Stimulated activated CD4-positive, alpha-beta T cell treated with anti-CD3 and anti-CD28 coated beads, TNF-alpha, amount 100 ng/mL, for 4 hours (primary cell): ENCODE data around the gene SAMM50.
A peak's percentile ranks its signal among the peaks of the same experiment; 100 is the strongest.

ENCODE experiments used
- DNase-seq, 3 experiments: peaks; one replicate each; pipeline ENCODE4 v3.0.0-alpha.2; 2020; ENCODE audit warnings: low read depth in 3 of 3

Gene SAMM50

GRCh38 chr22:43945632-43946383, 9.4 kb upstream of the SAMM50 start:
- DNase-seq: peak; percentile 40 to 49 (median 42)

DNA sequence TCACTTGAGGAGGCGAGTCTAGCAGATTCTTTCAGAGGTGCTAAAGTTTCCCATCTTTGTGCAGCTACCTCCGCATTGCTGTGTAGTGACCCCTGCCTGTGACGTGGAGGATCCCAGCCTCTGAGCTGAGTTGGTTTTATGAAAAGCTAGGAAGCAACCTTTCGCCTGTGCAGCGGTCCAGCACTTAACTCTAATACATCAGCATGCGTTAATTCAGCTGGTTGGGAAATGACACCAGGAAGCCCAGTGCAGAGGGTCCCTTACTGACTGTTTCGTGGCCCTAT, 8.9 kb upstream of the SAMM50 start:
- DNase-seq: no peak

DNA sequence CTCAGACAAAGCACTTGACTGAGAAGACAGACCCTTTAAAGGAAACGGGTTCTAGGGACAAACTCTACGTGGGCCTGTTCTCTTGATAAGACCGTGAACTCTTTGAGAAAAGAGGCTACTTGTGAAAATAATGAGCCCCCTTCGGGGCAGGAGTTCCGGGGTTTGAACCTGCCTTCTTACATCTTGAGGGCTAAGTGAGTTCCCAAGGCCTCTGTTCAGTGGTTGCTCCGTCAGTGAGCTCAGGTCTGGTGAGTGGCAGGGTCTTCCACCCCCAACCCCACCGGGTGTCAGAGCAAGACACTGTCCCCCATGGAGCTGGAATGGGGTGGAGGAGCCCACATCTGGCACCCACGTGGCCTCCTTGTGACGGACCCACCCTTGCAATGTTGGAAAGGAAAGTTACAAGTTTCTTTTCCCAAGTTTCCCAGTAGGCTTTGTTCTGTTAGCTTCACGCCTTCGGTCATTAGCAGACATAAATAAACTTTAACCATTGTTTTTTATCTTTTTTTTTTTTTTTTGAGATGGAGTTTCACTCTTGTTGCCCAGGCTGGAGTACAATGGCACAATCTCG, 6.3 kb upstream of the SAMM50 start:
- no peak for DNase-seq

- no peak for DNase-seq
These were observed 3.9 kb upstream of the SAMM50 start for GRCh38 chr22:43951391-43951790.

DNA sequence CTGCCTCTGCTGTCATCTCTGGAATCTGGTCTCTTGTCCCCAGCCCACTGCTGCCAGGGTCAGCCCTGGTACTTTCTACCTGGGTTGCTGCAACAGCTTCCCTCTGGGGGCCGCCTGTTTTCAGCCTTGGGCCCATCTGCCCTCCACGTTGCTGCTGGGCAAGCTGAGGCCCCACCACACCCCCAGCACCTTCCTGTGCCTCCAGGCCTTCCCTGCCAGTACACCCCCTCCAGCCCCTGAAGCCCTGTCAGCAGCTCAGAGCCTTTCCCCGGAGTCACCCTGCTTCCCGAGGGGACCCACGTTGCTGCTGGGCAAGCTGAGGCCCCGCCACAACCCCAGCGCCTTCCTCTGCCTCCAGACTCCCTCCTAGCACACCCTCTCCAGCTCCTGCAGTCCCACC, 3.3 kb upstream of the SAMM50 start:
- DNase-seq: no peak

DNA sequence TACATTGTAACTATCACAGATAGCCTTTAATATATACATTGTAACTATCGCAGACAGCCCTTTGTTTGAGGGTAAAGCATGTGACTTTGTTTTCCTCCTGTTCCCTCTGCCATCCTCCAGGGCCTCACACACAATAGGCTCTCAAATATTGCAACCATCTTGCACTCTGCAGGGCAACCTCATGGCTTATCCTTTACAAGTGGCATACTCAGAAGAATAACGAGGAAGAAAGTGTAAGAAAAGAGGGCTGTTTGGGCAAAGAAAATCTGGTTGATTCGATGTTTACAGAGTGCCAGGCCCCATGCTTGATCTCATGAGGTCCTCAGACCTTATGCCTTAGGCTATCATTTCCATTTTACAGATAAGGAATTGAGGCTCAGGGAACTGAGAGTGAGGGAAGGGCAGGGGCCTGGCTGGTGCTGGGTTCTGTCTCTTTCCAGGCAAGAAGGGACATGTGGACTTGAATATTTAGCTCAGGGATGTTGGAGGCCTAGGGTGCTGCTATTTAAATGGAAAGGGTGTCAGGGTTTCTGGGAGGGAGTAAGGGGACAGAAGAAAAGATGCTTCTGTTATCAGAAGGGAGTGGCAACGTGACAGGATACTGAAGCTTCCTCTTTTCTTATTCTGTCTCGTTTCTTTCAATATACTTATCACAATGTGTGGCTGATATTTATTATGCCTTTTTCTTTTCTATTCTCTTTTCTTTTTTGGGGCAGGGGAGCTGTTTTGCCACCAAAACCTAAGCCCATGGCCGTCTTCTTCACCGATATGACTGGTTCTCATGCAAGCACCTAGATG, 1.1 kb upstream of the SAMM50 start:
- no peak for DNase-seq

DNA sequence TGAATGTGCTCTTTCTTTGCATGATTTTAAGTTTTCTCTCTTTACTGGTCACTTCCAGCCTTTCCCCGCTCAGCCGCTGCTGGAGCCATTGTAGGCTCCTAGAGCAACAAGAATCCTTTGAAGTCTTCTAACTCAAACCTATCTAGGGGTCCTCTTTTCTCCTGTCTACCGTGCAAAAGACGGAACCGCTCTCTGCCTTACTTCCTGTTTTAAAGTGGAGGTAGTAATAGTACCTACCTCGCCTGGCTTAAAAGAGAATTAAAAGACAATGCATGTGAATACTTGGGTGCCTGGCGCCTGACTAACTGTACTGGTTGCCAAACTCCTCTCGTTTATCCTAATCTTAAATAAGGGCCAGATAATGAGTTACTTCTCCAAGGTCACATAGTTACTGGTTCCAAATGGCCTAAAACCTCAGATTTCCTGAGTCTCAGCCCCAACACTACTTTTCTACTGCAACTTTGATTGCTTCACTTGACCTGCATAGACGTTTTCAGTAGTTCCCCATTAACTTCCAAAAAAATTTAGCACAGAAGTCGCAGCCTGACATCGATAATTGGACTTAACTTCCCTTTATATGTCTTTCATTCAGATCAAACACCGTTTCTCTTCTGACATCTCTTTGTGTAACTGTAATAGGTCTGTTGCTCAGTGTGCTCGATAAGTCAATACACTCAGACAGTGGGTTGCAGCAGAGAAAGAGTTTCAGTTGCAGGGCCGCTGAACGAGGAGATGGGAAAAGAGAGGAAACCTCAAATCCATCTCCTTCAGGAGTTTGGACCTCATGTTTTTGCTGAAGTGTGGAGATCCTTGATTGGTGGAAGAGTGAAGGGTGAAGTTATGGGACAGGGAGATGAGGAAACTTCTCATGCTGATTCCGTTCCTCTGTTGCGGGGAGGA, 891 bp downstream of the SAMM50 start:
- no peak for DNase-seq

DNA sequence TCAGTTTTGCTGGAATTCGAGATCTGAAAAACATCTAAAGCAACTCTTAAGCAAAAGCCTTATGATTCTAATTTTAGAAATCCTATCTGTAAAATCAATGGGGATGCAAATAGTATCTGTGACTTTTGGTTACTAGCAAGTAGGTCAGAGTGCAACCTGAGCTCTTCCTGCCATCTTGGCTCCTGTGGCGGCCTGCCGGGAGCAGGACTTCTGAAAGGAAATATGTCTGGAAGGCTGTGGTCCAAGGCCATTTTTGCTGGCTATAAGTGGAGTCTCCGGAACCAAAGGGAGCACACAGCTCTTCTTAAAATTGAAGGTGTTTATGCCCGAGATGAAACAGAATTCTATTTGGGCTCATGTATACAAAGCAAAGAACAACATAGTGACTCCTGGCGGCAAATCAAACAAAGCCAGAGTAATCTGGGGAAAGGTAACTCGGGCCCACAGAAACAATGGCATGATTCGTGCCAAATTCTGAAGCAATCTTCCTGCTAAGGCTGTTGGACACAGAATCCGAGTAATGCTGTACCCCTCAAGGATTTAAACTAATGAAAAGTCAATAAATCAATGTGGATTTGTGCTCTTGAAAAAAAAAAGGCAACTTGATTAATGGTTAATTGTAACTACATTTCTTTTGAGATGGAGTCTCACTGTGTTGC, 1.7 kb downstream of the SAMM50 start:
- DNase-seq: no peak

GRCh38 chr22:43957871-43958270, 2.6 kb downstream of the SAMM50 start:
- no peak for DNase-seq

- no peak for DNase-seq
These were observed 9.1 kb downstream of the SAMM50 start for GRCh38 chr22:43964314-43964857.

- no peak for DNase-seq
These were observed 11.8 kb downstream of the SAMM50 start for GRCh38 chr22:43967069-43967468.

- no peak for DNase-seq
These were observed 13.4 kb downstream of the SAMM50 start for GRCh38 chr22:43968614-43969013.

DNA sequence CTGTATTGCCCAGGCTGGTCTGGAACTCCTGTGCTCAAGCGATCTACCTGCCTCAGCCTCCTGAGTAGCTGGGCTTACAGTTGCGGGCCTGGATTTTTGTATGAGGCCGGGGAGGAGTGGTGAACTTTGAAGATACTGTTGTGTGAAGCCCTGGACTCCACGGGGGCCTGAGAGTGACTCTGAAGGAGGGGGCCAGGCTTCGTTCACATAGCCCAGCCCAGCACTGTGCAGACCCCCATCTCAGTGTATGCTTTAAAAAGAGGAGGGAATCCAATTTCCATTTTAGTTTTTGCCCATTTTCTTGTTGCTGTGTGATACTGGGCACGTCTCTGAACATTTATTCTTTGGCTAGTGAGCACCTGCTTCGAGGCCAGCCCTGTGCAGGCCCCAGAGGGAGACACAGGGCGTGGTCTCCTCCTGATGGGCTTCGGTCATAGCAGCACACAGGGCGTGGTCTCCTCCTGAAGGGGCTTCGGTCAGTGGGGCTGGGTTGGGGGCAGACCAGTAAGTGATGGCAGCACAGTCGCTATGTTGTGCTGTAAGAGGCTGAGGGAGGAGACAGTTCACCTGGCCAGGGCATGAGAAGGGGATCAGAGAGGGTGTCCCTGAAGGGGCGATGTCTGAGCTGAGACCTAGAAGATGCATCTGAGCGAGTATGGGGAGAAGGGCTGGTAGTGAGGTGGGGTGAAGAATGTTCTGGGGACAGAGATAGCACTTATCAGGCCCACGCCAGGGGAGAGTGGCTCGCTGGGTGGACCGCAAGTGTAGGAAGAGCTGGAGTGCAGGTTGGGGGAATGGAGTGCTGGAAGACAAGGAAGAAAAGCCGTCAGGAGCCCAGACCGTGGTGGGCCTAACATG, 14.0 kb downstream of the SAMM50 start:
- no peak for DNase-seq

DNA sequence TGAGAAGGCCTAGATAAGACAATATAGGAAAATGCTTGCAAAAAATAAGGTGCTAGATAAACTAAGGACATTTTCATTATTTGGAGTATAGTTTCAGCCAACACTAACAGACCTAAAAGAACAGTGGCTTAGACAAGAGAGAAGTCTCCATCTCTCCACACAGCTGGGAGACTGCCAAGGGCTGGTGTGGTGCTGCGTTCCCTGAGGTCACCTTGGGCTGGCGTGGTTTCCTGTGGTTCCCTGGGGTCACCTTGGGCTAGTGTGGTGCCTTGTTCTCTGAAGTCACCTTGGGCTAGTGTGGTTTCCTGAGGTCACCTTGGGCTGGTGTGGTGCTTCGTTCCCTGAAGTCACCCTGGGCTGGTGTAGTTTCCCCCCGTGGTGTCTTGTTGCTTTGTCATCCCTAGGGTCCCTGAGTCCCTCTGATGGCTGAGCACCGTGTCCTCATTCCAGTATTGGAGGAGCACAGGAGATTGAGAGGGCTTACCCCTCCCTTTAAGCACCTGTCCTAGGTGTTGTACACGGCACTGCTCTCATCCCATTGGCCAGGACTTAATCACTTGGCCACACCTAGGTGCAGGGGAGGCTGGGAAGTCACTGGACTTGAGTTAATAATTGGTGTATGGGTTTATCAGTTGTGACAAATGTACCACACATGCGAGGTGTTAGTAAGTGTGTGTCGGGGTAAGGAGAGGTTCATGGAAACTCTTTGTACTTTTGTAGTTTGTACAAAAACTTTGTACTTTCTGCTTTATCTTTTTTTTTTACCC, 14.9 kb downstream of the SAMM50 start:
- no peak for DNase-seq

GRCh38 chr22:43971112-43971511, 15.9 kb downstream of the SAMM50 start:
- no peak for DNase-seq

DNA sequence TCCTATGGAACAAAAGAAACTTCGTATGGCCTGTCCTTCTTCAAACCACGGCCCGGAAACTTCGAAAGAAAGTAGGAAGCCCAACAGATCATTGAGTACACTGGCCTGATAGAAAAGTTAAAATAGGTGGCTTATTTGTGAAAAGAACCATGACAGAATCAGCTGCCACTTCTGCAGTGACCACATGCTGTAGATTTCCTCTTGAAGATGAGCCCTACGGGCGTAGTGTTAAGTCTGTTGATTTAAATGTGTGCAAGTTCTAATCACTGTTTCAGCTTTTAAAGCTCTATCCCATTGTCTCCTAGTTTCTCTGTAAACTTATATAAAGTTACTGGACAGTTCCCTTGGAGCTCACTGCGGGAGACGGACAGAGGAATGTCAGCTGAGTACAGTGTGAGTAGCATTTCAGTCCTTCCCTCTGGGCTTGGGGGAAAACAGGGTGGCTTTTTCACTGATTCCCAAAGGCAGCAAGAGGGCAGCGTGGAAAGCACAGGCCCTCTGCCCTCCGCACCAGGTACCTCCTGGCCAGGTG, 17.8 kb downstream of the SAMM50 start:
- DNase-seq: no peak

DNA sequence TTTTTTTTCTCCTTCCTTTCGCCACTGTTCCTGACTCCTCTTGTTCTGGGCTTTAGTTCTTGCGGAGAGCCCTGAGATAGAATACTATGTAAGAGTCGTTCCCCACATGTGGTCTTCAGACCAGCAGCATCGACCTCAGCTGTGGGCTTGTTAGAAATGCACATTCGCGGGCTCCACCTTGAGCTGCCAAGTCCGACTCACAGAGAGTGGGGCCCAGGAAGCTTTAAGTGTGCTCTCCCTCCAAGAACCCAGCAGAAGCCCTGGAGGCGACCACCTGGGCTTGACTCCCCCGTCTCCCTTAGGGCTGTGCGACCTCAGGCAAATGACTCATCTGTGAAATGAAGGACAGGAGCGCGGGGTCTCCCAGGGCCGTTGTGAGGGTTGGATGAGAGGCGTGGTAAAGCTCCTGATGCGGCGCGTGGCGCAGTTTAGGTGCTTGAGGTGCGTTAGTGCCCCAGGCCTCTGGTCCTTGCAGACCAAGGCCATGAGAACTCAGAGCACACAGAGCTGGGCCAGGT, 18.8 kb downstream of the SAMM50 start:
- no peak for DNase-seq

GRCh38 chr22:43975041-43975440, 19.8 kb downstream of the SAMM50 start:
- DNase-seq: no peak
